ENCODE measurements around the gene CEP131.

CEP131 gene

GRCh38 chr17:81144423-81144781 lies 78.4 kb downstream of the CEP131 start:
- H3K4me3 ChIP-seq (ENCODE audit: low read length): no peak overlapping the region
- no peaks in the 10 kb centered on the region for H3K36me3 ChIP-seq (ENCODE audit: insufficient read depth, low read length)
- H3K4me2 ChIP-seq (ENCODE audit: low read length): no peak overlapping the region
- no peaks in the 10 kb centered on the region for H3K9me3 ChIP-seq (replicated peaks; ENCODE audit: low read length)
- no peak overlapping the region for H3K9ac ChIP-seq (ENCODE audit: low read depth, low read length)
- no peaks in the 10 kb centered on the region for H3K4me1 ChIP-seq (ENCODE audit: control insufficient read depth, insufficient read depth, low read length)
- H3K27me3 ChIP-seq (ENCODE audit: control insufficient read depth, insufficient read depth, low read length): peaks cover 2% of the 10 kb centered on the region

GRCh38 chr17:81143717-81144422 lies 78.9 kb downstream of the CEP131 start:
- Histone ChIP-seq H3K9ac (ENCODE audit: low read depth, low read length) (no peak overlapping the region), H3K4me1 (ENCODE audit: control insufficient read depth, insufficient read depth, low read length) (no peaks in the 10 kb centered on the region), H3K36me3 (ENCODE audit: insufficient read depth, low read length) (no peaks in the 10 kb centered on the region)

GRCh38 chr17:81143200-81143527 lies 79.6 kb downstream of the CEP131 start:
- Histone ChIP-seq H3K4me3 (ENCODE audit: low read length) (no peak overlapping the region), H3K9ac (ENCODE audit: low read depth, low read length) (peak overlapping the region; percentile 56), H3K4me2 (ENCODE audit: low read length) (no peak overlapping the region)

More at GRCh38 chr17:81143717-81144422, 78.9 kb downstream of the CEP131 start:
- no peak overlapping the region for H3K4me2 ChIP-seq (ENCODE audit: low read length)
- H3K4me3 ChIP-seq (ENCODE audit: low read length): no peak overlapping the region
- no peaks in the 10 kb centered on the region for H3K9me3 ChIP-seq (replicated peaks; ENCODE audit: low read length)
- peaks cover 2% of the 10 kb centered on the region for H3K27me3 ChIP-seq (ENCODE audit: control insufficient read depth, insufficient read depth, low read length)

GRCh38 chr17:81142301-81143199 lies 80.2 kb downstream of the CEP131 start:
- no peaks in the 10 kb centered on the region for H3K4me1 ChIP-seq (ENCODE audit: control insufficient read depth, insufficient read depth, low read length)
- peak overlapping the region; percentile 59 for H3K4me2 ChIP-seq (ENCODE audit: low read length)
- H3K27me3 ChIP-seq (ENCODE audit: control insufficient read depth, insufficient read depth, low read length): no peaks in the 10 kb centered on the region
- H3K36me3 ChIP-seq (ENCODE audit: insufficient read depth, low read length): no peaks in the 10 kb centered on the region
- no peak overlapping the region for H3K4me3 ChIP-seq (ENCODE audit: low read length)
- H3K9me3 ChIP-seq (replicated peaks; ENCODE audit: low read length): no peaks in the 10 kb centered on the region
- peak overlapping the region; percentile 56 for H3K9ac ChIP-seq (ENCODE audit: low read depth, low read length)

More at GRCh38 chr17:81143200-81143527, 79.6 kb downstream of the CEP131 start:
- H3K36me3 ChIP-seq (ENCODE audit: insufficient read depth, low read length): no peaks in the 10 kb centered on the region
- no peaks in the 10 kb centered on the region for H3K9me3 ChIP-seq (replicated peaks; ENCODE audit: low read length)
- no peaks in the 10 kb centered on the region for H3K4me1 ChIP-seq (ENCODE audit: control insufficient read depth, insufficient read depth, low read length)
- no peaks in the 10 kb centered on the region for H3K27me3 ChIP-seq (ENCODE audit: control insufficient read depth, insufficient read depth, low read length)

- H3K9ac ChIP-seq (ENCODE audit: low read depth, low read length): no peak overlapping the region
- no peaks in the 10 kb centered on the region for H3K4me1 ChIP-seq (ENCODE audit: control insufficient read depth, insufficient read depth, low read length)
- H3K4me3 ChIP-seq (ENCODE audit: low read length): no peak overlapping the region
- H3K27me3 ChIP-seq (ENCODE audit: control insufficient read depth, insufficient read depth, low read length): peaks cover 3% of the 10 kb centered on the region
- H3K36me3 ChIP-seq (ENCODE audit: insufficient read depth, low read length): no peaks in the 10 kb centered on the region
- no peaks in the 10 kb centered on the region for H3K9me3 ChIP-seq (replicated peaks; ENCODE audit: low read length)
- no peak overlapping the region for H3K4me2 ChIP-seq (ENCODE audit: low read length)
These were observed 82.1 kb downstream of the CEP131 start for GRCh38 chr17:81140695-81141094.

- H3K36me3 ChIP-seq (ENCODE audit: insufficient read depth, low read length): no peaks in the 10 kb centered on the region
- H3K9me3 ChIP-seq (replicated peaks; ENCODE audit: low read length): no peaks in the 10 kb centered on the region
- H3K27me3 ChIP-seq (ENCODE audit: control insufficient read depth, insufficient read depth, low read length): peaks cover 7% of the 10 kb centered on the region
- H3K9ac ChIP-seq (ENCODE audit: low read depth, low read length): no peak overlapping the region
- no peak overlapping the region for H3K4me2 ChIP-seq (ENCODE audit: low read length)
- H3K4me3 ChIP-seq (ENCODE audit: low read length): no peak overlapping the region
- H3K4me1 ChIP-seq (ENCODE audit: control insufficient read depth, insufficient read depth, low read length): no peaks in the 10 kb centered on the region
These were observed 82.7 kb downstream of the CEP131 start for GRCh38 chr17:81140018-81140417.
